CD4-positive, alpha-beta T cell treated with Interleukin-2 at 100 ng/mL for 4 hours (primary cell): ENCODE results near the gene ZFHX3.
"Not testable (repeated sequence)": the region's sequence is repeated elsewhere in the genome, so short reads cannot be mapped to it uniquely, and the experiment has no call there.

Experiments used
- DNase-seq: peaks from one replicate; pipeline ENCODE4 v3.0.0-alpha.2; 2020; ENCODE audit warnings: low spot score

The ZFHX3 gene

DNA sequence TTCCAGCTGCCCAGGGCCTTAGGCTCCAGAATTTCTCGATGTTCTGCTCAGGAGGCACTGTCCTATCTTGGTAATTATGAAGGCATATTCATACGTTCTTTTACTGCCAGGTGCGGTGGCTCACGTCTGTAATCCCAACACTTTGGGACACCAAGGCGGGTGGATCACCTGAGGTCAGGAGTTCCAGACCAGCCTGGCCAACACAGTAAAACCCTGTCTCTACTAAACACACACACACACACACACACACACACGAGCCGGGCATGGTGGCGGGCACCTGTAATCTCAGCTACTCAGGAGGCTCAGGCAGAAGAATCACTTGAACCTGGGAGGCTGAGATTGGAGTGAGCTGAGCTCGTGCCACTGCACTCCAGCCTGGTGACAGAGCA, 52.1 kb downstream of the ZFHX3 start:
- DNase-seq, result not testable (repeated sequence)

DNA sequence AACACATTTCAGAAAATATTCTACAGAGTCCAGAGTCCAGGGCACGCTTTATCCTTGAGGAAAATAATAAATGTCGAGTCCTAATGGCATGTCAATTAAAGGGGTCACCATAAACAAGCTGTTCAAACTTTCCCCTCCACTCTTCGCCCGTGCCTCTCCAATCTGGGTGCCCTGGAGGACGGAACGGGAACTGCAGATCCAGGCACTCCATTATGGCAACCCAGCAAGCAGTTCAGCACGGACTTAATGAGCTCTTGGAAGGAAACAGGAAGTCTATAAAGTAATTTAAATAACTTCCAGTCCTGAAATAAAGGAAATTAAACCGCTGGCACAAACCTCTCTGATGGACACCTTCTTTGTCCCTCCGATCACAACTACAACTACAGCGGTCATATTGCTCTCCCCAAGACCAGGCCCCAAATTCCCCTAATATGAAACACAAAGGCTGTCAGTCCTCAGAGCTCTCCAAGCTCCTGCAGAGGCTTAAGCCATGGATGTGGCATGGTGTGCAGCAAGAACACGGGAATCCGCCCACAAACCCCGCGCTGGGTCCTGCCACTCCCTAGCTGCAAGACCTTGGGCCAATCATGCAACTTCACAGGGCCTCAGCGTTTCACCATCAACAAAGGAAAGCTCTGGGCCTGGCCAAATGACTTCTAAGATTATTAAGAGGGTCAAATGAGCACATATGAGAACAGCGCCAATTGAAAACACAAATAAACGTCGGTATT, 52.6 kb downstream of the ZFHX3 start:
- no peak for DNase-seq

DNA sequence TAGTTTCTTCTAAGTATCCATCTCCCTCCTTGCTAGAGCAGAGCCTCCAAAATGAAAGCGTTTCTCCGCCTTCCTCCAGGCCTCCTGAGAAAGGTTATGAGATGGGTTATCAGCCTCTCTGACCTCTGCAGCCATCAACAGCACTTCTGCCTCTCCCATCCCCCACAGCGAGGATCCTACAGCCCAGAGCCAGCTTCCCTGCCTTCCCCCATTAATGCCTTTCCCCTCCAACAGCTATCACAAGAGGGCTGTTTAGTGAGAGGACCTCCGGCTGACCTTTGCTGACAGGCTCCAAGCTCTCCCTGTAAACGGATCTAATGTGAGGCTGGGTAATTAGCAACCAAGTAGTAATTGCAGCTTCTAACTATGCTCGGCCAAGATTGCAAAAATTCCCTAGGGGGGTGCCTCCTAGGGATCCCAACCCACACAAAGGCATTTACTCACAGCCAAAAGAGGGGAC, 55.8 kb downstream of the ZFHX3 start:
- no peak for DNase-seq

DNA sequence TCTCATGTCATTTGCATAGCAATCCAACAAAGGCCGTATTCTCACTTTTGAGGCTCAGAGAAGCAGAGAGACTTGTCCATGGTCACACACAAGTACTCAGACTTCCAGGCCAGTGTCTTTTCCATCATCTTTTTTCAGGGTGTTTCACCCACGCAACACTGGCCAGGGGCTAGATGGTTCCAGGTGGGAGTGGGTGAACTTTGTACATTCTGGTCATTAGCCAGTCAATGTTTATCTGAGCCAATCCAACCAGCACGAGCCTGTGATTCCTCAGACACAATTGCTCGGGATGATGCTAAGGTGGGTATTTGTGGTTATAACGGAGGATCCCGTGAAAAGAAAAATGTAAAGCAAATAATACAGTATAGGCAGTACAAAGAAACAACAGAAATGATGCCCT, 56.3 kb downstream of the ZFHX3 start:
- no peak for DNase-seq

DNA sequence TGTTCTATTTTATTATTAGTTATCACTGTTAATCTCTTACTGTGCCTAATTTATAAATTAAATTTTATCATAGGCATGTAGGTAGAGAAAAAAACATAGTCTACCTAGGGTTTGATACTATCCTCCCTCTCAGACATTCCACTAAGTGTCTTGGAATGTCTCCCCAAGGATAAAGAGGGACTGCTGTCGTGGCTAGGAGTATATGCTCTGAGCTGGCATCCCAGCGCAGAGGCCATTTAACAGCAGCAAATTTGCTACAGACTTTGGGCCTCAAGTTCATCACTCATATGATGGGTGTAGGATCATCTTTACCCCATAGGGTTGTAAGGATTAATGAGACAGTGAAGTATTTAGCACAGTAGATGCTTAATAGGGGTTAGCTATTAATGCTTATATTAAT, 56.7 kb downstream of the ZFHX3 start:
- DNase-seq, result no peak

DNA sequence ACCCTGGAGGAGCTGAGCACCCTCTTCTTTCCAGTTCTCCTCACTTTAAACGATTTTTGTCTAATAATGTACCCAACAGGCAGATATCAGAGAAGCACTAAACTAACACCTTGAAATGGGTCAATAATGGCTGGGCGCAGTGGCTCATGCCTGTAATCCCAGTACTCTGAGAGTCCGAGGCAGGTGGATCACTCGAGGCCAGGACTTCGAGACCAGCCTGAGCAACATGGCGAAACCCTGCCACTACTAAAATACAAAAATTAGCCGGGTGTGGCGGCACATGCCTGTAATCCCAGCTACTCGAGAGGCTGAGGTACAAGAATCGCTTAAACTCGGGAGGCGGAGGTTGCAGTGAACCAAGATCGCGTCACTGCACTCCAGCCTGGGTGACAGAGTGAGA, 57.4 kb downstream of the ZFHX3 start:
- no peak for DNase-seq

DNA sequence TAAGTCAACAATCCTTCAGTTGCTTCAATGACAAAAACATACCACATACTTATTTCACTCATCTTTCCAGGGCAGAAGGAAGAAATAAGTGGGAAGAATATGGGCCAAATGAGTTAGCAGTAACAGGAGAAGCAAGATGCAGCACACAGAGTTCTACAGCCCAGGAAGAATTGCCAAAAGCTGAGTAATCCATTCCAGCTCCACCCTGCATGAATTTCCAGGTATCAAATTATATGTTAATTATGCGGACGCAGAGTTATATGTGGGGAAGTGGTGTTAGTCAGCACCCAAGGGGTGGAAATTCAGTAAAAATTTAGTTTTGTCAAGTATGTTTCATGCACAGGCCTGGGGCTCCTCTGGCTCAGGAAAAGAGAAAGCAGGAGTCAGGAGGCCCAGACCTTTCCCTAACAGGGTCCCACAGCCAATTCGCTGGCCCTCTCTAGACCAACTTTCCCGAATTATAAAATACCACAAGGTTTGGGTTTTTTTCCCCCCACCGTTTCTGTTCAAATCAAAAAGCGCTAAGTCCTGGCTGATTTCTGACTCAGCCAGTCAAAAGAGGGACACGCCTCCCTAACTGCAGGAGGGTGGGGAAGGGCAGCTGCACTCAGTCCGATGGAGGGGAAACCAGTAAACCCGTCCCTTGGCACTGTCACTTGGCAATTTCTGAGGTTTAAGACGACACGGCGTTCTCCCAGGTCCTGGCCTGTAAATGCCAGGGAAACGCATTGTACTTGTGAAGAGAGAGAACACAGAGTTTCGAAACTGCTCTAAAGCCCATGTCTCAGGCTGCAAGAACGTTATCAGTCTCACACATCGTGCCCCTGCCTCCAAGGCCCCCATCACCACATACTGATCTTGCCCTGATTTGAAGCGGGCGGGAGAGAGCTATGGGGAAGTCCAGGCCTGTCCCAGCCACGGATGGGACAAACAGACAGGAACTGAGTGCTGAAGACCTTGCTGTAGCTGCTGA, 58.1 kb downstream of the ZFHX3 start:
- DNase-seq, result no peak

DNA sequence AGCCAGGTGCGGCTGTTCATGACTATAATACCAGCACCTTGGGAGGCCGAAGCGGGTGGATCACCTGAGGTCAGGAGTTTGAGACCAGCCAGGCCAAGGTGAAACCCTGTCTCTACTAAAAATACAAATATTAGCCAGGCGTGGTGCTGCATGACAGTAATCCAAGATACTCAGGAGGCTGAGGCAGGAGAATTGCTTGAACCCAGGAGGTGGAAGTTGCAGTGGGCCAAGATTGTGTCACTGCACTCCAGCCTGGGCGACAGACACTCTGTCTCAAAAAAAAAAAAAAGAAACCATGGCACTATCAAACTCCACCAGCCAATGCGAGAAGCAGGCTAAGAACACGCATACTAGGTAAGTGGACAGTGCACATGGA, 58.7 kb downstream of the ZFHX3 start:
- not testable (repeated sequence) for DNase-seq

DNA sequence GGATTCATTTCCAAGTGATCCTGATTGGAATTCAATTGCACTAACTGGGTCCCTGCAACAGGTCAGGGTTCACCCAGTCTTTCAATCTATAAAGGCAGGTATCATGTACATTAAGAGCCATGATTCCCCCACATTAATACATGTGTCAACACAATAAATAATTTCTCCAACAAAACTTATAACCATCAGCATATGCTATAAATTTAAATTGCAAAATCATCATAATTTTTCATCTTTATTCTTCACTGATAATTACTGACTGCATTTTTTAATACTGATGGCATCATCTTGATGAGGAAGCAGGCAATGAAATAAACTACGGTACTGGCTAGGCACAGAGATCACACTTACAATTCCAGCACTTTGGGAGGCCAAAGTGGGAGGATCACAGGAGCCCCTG, 59.4 kb downstream of the ZFHX3 start:
- DNase-seq, result no peak

DNA sequence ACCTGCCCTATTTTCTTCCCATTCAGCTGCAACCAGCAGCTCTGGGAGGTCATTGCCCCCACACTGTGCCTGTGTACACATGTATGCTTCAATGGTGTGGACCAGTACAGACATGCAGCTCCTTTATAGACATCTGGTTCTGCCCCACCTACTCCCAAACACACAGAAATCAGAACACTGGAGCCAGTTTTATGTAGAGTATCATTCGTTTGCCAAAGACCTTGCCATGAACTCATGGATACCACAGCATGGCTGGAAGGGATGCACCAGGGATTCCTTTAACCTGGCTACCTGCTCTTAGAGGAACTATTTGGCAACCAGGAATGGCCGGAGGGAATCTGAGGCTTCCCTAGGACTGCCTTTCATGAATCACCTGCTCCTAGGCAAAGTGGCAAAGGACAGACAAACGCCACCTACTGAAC, 60.4 kb downstream of the ZFHX3 start:
- DNase-seq, result no peak

DNA sequence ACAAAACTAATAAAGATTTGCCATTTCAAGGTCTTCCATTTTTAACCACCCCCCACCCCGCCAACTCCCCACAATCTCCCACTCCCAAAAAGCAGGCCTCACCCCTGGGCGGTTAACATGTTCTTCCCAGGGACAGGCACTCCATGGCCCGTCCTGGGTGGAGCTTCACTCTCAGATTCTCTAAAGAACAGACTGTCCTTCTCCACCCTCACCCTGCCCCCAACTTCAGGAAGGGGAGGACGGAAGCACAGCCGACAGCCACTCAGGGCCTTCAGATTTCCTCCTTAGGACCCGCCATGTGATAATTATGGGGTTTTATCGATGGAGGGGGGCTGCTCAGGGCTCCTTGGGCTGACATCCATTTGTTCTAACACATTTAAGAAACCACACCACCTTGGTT, 61.9 kb downstream of the ZFHX3 start:
- DNase-seq, result no peak

DNA sequence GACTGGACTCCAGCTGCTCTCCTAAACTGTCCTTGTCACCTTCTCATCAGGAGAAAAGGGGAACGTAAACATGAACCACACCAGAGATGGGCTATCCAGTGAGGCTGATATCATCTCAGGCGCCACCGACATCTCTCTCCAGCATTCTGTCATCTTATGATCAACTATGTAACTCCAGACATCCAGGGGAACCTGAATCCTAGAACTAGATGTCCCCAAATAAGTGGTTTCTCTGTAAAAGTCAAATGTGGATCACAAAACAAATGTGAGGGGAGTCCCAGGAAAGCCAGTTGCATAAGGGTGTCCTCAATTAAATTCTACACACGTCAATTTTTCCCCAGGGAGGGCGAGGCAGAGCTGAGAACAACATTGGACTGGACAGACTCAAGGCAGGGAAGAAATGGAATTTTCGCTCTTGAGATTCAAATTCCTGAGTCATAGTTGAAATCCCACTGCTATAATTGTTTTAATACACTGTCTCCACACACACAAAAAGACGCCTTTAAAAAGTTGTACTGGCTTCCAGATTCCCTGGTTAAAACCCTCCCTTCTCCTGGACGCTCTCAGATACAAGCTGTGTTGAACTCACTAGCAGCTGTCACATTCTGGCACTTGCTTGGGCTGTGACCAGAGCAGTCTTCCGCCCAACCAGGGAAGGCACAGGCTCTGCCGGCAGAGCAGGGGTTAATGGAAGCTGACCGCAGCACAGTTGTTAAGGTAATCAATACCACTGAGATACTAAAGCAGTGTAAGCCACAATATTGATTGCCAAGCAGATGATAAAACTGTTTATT, 62.6 kb downstream of the ZFHX3 start:
- no peak for DNase-seq

DNA sequence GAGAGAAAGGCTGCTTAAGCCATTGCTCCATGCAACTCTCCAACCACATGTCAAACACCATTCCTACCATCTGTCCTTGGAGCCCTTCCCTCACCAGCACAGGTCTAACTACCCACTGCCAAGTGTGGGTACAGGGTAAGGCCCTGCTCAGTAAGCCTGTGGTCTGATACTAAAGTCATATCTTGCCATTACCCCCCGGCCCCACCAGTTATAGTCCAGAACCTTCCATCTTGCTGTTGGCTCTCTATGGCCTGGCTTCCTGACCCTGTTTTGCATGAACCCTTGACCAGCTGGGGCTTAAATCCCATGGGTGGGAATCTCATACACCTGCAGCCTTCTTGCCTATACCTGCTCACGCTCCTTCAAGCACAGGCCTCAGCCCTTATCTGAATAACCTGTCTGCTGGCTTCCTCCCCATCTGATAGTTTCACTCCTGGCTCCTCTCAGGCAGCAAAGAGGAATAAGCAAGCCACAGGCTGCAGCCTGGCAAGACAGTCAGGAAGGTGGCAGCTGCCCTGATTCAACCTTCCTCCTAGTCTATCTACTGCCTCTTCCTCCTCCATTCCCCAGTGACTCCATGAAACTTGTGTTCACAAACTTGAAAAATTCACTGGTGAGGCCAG, 64.1 kb downstream of the ZFHX3 start:
- no peak for DNase-seq

DNA sequence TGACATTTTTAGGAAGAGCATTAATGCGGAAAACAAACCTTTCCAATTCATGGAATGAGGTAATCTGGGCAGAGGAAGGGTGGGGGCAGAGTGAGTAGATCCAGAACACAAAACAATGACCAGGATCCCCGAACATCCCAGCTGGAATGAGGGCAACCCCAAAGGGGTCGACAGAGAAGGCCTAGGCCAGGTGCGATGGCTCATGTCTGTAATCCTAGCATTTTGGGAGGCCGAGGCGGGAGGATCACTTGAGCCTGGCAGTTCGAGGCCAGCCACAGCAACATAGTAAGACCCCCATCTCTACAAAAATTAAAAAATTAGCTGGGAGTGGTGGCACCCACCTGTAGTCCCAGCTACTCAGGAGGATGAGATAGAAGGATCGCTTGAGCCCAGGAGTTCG, 64.7 kb downstream of the ZFHX3 start:
- no peak for DNase-seq

DNA sequence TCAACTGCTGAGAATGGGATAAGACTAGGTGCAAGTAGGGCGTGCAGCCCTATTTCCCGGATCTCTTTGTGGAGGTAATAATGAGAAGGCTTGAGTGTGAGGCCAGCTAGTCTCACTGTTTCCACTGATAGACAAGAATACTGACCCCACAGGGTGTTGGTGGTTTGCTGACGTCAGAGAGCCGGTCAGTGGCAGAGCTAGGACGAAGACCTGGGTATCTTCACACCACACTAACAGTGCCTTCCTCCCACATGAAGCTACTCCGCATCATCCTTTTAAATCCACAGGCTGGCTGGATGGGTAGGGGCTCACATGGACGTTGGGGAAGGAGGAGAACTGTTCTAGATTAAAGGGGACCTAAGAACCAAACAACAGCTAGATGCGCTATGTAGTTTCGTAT, 68.0 kb downstream of the ZFHX3 start:
- DNase-seq, result no peak

DNA sequence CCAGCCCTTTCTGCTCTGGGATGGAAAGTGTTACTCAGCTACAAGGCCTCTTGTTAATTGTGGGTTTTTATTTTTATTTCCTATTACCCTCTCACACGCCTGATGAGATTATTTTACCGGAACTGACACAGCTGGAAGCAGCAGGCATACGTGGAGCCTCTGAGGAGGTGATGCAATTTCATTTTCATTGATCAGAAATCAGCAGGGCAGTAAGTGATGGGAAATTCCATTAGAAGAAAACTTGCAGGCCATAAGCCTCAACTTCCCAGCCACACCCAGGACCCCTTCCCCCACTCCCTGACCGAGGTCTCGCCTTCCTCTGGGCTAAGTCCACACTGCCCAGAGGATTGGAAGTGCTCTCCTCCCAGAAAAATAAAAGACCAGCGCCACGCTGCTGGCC, 69.7 kb downstream of the ZFHX3 start:
- no peak for DNase-seq

DNA sequence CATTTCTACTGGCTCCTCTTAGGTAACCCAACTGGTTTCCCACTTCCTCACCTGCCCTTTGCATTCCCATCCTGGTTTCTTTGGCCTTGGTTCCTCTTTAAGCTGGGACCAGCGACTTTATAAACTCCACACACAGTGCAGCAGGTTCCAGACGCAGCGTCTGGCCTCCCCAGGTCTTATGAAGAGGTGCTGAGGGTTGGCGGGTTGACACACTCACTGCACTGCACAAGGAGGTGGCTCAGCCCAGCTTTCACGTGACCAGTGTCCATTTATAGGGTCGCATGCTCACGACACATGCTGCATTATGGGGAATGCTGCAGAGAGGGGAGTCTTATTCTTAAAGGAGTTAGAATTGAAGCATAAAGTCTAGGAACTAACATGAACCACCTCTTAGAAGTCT, 70.8 kb downstream of the ZFHX3 start:
- no peak for DNase-seq

DNA sequence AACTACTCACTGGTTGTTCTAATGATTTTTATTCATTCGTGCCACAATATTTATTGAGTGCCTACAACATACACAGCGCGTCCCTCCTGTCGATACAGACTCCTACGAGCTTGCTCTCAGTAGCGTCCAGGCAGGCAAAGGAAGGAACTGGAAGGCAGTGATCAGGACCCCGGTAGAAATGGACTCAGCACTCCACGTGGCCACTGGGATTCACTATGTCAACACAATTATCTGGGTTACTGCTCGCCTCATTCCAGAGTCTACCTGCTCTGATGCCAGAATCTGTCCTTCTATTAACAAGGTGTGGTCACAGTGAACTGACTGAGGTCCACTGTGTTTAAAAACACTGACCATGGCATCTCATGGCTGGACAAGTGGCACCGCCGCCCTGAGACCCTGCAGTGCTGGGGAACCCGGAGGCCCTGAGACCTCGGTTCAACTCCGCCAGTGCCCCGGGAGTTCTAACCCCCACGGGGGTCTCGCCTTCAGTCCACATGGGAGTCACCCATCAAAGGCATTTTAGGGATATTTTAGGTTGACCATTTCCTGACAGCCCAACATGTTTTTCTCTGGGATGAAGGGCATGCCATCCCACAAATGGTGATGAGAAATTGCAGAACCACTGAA, 71.4 kb downstream of the ZFHX3 start:
- DNase-seq, result no peak

DNA sequence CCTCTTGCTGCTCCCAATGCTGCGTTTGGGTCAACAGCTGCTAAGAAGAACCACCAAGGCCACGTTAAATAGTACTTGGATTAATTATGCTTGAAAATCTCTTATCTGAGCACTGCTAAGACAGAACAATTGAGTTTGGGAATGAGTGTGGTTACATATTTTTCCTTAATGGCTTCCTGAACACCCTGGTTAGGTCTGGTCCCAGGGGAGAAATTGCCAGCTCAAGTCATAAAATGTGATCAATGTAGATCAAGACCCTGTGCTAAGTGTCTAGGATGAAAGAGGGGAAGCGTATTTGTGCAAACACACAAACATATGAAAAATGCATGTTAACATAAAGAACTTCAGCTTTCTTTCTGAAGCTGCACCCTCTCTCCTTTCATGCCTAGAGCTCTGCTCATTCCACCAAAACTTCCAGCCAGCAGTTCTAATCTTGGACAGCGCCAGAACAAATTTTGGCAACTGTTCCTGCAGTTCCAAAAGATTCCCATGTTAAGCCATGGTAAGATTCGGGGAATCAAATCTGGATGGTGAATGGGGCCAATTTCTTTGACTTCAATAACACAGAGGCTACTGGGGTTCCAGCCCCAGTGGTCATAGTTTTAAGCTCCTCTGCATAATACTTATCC, 72.0 kb downstream of the ZFHX3 start:
- DNase-seq, result no peak

DNA sequence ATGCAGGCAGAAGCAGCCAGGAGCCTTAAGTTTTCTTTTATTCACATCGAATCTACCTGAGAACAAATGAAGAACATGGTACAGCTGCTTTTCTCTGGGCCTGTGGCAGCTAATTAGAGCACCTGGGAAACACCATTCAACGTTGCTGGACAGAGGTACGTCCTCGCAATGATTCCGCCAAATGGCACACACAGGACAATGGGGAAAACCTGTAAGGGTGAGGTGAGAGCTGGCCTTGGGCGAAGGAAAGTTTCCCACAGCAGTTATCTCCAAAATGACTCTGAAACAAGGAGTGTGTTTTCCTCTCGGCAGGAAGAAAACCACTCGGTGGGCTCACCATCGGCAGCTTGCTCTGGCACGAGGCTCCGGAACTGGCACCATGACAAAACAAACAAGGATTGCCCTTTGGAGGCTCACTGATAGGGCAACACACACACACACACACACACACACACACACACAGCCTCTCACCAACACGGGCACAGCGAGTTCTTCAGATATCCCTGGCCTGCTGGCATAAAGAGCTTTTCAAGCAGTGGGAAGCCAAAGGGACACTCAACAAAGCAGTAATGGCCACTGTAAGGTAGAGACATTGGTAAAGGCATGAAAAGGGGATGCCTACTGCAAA, 73.7 kb downstream of the ZFHX3 start:
- no peak for DNase-seq
